Keratinocyte (primary cell): ENCODE data around the gene LILRA6. TPM values are rescaled to one million over a fixed set of nuclear protein-coding genes. Genes with fewer than 3 reads are reported as not detected.

Experiments used
- DNase-seq: peaks from one replicate; pipeline ENCODE4 v3.0.0-alpha.2; 2011; ENCODE audit warnings: low read depth, missing footprints, low spot score
- FAIRE-seq: peaks from 2 replicates; lab custom pipeline; 2011; peaks lifted over from hg19 to GRCh38; lab: Jason Lieb, UNC
- H2AFZ ChIP-seq: 2 replicates; pipeline ENCODE4 v1.6.0; 2012; ENCODE audit warnings: low read length, control low read depth, inconsistent platforms; ENCODE audit not compliant: control insufficient read depth
- H3K27ac ChIP-seq: 2 replicates; pipeline ENCODE4 v1.5.1; 2011; ENCODE audit warnings: low read length; ENCODE audit not compliant: control insufficient read depth, insufficient read depth
- H3K27me3 ChIP-seq: 3 replicates; pipeline ENCODE4 v1.6.0; 2011; ENCODE audit warnings: low read length; ENCODE audit not compliant: control insufficient read depth, insufficient read depth; ENCODE audit errors: extremely low read depth
- H3K36me3 ChIP-seq, 2 experiments: 2 replicates in 1 of 2; 3 replicates in 1 of 2; pipeline ENCODE4 v1.5.1; 2011; ENCODE audit warnings: low read length in 2 of 2, mild to moderate bottlenecking in 1 of 2; ENCODE audit not compliant: control insufficient read depth in 2 of 2, insufficient read depth in 2 of 2; ENCODE audit errors: extremely low read depth in 1 of 2
- H3K4me1 ChIP-seq: 3 replicates; pipeline ENCODE4 v1.5.1; 2011; ENCODE audit warnings: low read length; ENCODE audit not compliant: control insufficient read depth, insufficient read depth; ENCODE audit errors: extremely low read depth
- H3K4me2 ChIP-seq: 3 replicates; pipeline ENCODE4 v1.6.0; 2011; ENCODE audit warnings: low read depth, low read length; ENCODE audit not compliant: control insufficient read depth, insufficient read depth; ENCODE audit errors: extremely low read depth
- H3K4me3 ChIP-seq, 3 experiments: fragments of 200-600 bp in 1 of 3; sonication (generic) in 1 of 3; 2 replicates in 2 of 3; 3 replicates in 1 of 3; pipeline ENCODE4 v1.5.1; 2011 to 2016; ENCODE audit warnings: low read length in 3 of 3, mild to moderate bottlenecking in 3 of 3, control low read depth in 2 of 3, inconsistent platforms in 1 of 3, low read depth in 1 of 3, mixed read lengths in 1 of 3, mixed run types in 1 of 3, moderate library complexity in 1 of 3; ENCODE audit not compliant: control insufficient read depth in 2 of 3, insufficient read depth in 2 of 3; ENCODE audit errors: extremely low read depth in 1 of 3
- H3K79me2 ChIP-seq: 2 replicates; pipeline ENCODE4 v1.6.0; 2012; ENCODE audit warnings: low read length; ENCODE audit not compliant: control insufficient read depth, insufficient read depth
- H3K9ac ChIP-seq: 3 replicates; pipeline ENCODE4 v1.6.0; 2011; ENCODE audit warnings: low read length; ENCODE audit not compliant: control insufficient read depth, insufficient read depth; ENCODE audit errors: extremely low read depth
- H3K9me1 ChIP-seq: 3 replicates; pipeline ENCODE4 v1.6.0; 2011; ENCODE audit warnings: low read length; ENCODE audit not compliant: control insufficient read depth, insufficient read depth; ENCODE audit errors: extremely low read depth
- H3K9me3 ChIP-seq: 2 replicates; pipeline ENCODE4 v1.5.1; 2012; ENCODE audit warnings: low read depth, low read length; ENCODE audit not compliant: control insufficient read depth
- H4K20me1 ChIP-seq: 3 replicates; pipeline ENCODE4 v1.6.0; 2011; ENCODE audit warnings: low read length; ENCODE audit not compliant: control insufficient read depth, insufficient read depth; ENCODE audit errors: extremely low read depth
- EZH2 ChIP-seq: IDR thresholded peaks from one replicate; pipeline ENCODE4 v1.6.1; 2012; ENCODE audit warnings: inconsistent platforms, mild to moderate bottlenecking, low read length, moderate library complexity
- dilution Hi-C: fragments of 300-500 bp; cut with MboI; formaldehyde crosslinking; loops from one replicate; pipeline ENCODE4 v1.7.0; 2020; ENCODE audit warnings: low sequenced_read_pairs; ENCODE audit not compliant: extremely low pct_ligation_motif_present
- polyA plus RNA-seq, 5 experiments: library from polyadenylated mRNA; depleted of rRNA in 3 of 5; stranded (reverse) in 3 of 5; stranded (forward) in 1 of 5; unstranded in 1 of 5; fragments of >200 nt; gene quantifications; 1 replicate in 1 of 5; 2 replicates in 3 of 5; 3 replicates in 1 of 5; pipeline versions ENCODE4 v1.2.1 to v1.2.3, GENCODE V29; 2011 to 2012; ENCODE audit warnings: missing spikeins in 2 of 5, low read depth in 1 of 5, low replicate concordance in 1 of 5
- TF ChIP-seq, protein P1 (sequence below), 3 experiments: IDR thresholded peaks in 1 of 3; conservative IDR thresholded peaks in 1 of 3; optimal IDR thresholded peaks in 1 of 3; 2 replicates in 2 of 3; 3 replicates in 1 of 3; pipeline versions ENCODE3 to v1.5.1; 2011; ENCODE audit warnings: low read length in 3 of 3, mild to moderate bottlenecking in 3 of 3, moderate library complexity in 2 of 3, control low read depth in 1 of 3, inconsistent platforms in 1 of 3; ENCODE audit not compliant: insufficient read depth in 2 of 3; ENCODE audit errors: extremely low read depth in 1 of 3

The LILRA6 gene
- polyA plus RNA-seq, 1 donor (not counting 4 experiments of a cell fraction or from before 2014, with no cell fraction given), result not detected

DNA sequence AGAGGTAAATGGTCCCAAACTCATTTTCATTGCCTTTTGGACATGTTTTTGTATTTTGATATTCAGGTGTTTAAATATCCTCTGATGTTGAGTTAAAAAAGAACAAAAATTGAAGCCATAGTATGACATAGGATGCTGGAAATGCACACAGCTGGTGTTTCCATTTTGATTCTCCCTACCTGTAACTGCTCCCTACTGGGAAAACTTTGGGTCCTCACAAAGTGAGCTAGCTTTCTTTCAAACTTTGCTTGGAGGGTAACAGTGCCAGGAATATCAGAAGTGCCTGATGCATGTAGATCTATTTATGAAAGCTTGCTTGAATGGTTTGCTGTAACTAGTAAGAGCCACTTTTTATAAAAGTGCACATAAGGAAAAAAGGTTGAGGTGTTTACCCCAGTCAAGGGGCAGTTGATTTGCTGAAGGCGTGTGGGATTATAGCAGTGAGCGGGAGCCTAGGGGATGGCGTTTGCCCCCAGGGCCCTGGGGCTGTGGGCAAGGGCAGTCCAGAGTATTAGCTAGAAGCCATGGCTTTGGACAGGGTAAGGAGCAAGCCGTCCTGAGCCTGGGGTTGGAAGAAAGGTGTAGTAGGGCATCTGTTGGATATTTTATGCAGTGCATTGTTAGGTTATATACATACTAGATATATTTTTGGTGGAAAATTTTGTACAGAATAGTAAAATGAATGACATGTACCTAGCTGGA, 37.7 kb downstream of the LILRA6 start:
- H3K27ac ChIP-seq, result no peak overlapping the region
- H3K4me3 ChIP-seq, result no peak overlapping the region
- H3K27me3 ChIP-seq, result no peaks in the 10 kb centered on the region
- peaks cover 44 to 65% of the 10 kb centered on the region in 2 experiments for H3K36me3 ChIP-seq
- no peaks in the 10 kb centered on the region for H3K9me3 ChIP-seq
- peaks cover 68% of the 10 kb centered on the region for H4K20me1 ChIP-seq
- no peak for DNase-seq
- H3K4me1 ChIP-seq, result peaks cover 24% of the 10 kb centered on the region
- H3K9me1 ChIP-seq, result peaks cover 2% of the 10 kb centered on the region
- H3K4me2 ChIP-seq, result no peak overlapping the region
- no peak for FAIRE-seq
- dilution Hi-C loops, result no loop called here
- no peak overlapping the region for H2AFZ ChIP-seq
- peaks cover 63% of the 10 kb centered on the region for H3K79me2 ChIP-seq
- H3K9ac ChIP-seq, result no peak overlapping the region
- no peak for TF ChIP-seq EZH2
- TF ChIP-seq, protein P1, sequence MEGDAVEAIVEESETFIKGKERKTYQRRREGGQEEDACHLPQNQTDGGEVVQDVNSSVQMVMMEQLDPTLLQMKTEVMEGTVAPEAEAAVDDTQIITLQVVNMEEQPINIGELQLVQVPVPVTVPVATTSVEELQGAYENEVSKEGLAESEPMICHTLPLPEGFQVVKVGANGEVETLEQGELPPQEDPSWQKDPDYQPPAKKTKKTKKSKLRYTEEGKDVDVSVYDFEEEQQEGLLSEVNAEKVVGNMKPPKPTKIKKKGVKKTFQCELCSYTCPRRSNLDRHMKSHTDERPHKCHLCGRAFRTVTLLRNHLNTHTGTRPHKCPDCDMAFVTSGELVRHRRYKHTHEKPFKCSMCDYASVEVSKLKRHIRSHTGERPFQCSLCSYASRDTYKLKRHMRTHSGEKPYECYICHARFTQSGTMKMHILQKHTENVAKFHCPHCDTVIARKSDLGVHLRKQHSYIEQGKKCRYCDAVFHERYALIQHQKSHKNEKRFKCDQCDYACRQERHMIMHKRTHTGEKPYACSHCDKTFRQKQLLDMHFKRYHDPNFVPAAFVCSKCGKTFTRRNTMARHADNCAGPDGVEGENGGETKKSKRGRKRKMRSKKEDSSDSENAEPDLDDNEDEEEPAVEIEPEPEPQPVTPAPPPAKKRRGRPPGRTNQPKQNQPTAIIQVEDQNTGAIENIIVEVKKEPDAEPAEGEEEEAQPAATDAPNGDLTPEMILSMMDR (optimal IDR thresholded peaks at IDR 0.05 in 1 of 3, IDR thresholded peaks at IDR 0.05 in 1 of 3, conservative IDR thresholded peaks at IDR 0.05 in 1 of 3; ENCODE audit: extremely low read depth in 1 of 3, insufficient read depth in 2 of 3, low read length in 3 of 3), result no peak

DNA sequence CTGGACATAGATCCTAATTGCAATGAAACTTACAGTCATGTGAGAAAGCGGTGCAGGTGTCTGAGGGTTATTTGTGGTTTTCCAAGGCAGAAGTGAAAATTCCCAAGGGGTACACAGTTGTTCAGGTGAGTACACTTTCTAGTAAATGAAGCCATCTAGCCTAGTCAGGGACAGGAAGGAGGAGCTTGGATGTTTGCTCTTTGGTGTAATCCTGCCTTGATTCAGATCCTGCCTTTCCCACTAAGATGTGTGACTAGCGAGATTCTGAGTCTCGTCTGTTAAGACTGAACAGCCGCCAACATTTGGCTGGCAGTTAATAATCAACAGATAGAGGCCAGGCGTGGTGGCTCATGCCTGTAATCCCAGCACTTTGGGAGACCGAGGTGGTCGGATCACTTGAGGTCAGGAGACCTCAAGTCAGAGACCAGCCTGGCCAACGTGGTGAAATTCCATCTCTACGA, 39.4 kb downstream of the LILRA6 start:
- dilution Hi-C loops, result no loop called here
- TF ChIP-seq, protein P1 (optimal IDR thresholded peaks at IDR 0.05 in 1 of 3, IDR thresholded peaks at IDR 0.05 in 1 of 3, conservative IDR thresholded peaks at IDR 0.05 in 1 of 3; ENCODE audit: extremely low read depth in 1 of 3, insufficient read depth in 2 of 3, low read length in 3 of 3), result no peak
- TF ChIP-seq EZH2, result no peak
- H4K20me1 ChIP-seq, result peaks cover 63% of the 10 kb centered on the region
- H3K27me3 ChIP-seq, result no peaks in the 10 kb centered on the region
- H3K4me1 ChIP-seq, result peaks cover 25% of the 10 kb centered on the region
- H3K27ac ChIP-seq, result no peak overlapping the region
- H3K79me2 ChIP-seq, result peaks cover 63% of the 10 kb centered on the region
- peaks cover 44 to 64% of the 10 kb centered on the region in 2 experiments for H3K36me3 ChIP-seq
- DNase-seq (no peak), FAIRE-seq (no peak)
- peak overlapping the region; percentile 40 for H3K9ac ChIP-seq
- no peak overlapping the region for H2AFZ ChIP-seq
- no peaks in the 10 kb centered on the region for H3K9me3 ChIP-seq
- H3K9me1 ChIP-seq, result peaks cover 2% of the 10 kb centered on the region
- H3K4me2 ChIP-seq, result peak overlapping the region; percentile 98
- H3K4me3 ChIP-seq, result peak overlapping the region in 1 of 3 experiments; percentile 92
